ENCODE results near the gene GLIS1.

GLIS1 gene

DNA sequence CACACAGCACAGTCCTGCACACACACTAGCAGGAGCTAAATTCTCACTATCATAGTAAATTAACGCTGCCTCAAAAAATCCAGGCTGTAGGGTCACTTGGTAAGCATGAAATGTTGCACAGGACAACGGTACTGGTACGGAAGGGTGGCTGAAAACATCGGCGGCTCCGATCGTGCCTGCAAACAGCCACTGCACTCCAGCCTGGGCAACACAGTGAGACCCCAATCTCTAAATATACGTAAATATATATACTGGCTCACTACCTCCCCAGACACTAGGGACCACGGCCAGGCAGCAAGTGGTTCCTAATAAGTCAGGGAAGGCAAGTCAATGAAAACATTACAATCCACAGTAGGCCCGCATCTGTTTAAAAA, 44.3 kb downstream of the GLIS1 start:
- no peak for DNase-seq (ENCODE audit: low read depth in 2 of 2, low spot score in 1 of 2)

GRCh38 chr1:53693773-53694717, 44.9 kb downstream of the GLIS1 start:
- DNase-seq (ENCODE audit: low read depth in 2 of 2, low spot score in 1 of 2): no peak

- no peak for DNase-seq (ENCODE audit: low read depth in 2 of 2, low spot score in 1 of 2)
Observed at GRCh38 chr1:53693339-53693738, 45.6 kb downstream of the GLIS1 start.

GRCh38 chr1:53691326-53691725, 47.6 kb downstream of the GLIS1 start:
- DNase-seq (ENCODE audit: low read depth in 2 of 2, low spot score in 1 of 2): no peak

DNA sequence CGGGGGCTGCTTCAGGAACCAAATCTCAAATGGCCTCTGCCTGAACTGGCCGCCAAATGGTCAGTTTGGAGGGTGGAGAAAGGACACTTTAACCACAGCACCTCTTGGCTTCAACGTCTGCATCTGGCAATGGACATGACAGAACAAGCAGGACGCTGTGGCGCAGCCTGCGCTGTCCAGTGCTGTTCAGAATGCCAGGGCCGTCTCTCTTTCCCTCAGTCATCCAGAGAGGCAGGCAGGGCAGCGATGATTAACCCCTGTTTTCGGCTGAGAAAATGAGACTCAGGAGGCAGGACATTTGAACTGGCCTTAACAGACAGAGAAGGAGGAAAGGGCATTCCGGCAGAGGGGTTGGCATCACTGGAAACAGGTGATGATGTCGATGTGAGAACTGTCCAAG, 48.6 kb downstream of the GLIS1 start:
- DNase-seq (ENCODE audit: low read depth in 2 of 2, low spot score in 1 of 2): no peak

DNA sequence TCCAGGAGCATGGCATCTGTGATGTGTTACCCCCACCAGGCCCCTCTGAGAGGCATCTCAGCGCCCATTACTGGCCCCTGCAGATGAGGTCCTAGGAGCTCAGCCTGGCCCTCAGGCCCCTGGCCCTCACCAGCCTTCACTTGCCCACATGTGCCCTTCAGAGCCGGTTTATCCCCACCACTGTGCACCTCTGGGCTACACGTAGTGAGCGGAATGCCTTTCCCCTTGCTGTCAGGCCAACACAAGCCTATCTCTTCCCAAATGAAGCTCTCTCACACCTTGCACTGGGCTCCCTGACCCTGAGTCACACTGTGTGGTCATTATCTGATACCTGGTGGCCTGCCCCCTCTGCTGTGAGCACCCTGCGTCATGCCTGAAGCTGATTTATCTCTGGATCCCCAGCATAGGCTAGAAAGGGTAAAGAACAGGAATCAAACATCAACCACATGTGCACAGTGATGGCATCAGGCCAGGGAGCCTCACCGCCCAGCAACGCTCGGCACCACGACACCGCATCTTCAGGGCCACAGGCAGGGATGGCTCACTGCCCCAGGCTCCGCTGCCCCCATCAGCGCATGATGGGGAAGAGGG, 49.1 kb downstream of the GLIS1 start:
- no peak for DNase-seq (ENCODE audit: low read depth in 2 of 2, low spot score in 1 of 2)

- DNase-seq (ENCODE audit: low read depth in 2 of 2, low spot score in 1 of 2): no peak
Observed at GRCh38 chr1:53689223-53689622, 49.7 kb downstream of the GLIS1 start.

GRCh38 chr1:53688381-53689102, 50.4 kb downstream of the GLIS1 start:
- no peak for DNase-seq (ENCODE audit: low read depth in 2 of 2, low spot score in 1 of 2)

GRCh38 chr1:53687901-53688300, 51.1 kb downstream of the GLIS1 start:
- DNase-seq (ENCODE audit: low read depth in 2 of 2, low spot score in 1 of 2): no peak

DNA sequence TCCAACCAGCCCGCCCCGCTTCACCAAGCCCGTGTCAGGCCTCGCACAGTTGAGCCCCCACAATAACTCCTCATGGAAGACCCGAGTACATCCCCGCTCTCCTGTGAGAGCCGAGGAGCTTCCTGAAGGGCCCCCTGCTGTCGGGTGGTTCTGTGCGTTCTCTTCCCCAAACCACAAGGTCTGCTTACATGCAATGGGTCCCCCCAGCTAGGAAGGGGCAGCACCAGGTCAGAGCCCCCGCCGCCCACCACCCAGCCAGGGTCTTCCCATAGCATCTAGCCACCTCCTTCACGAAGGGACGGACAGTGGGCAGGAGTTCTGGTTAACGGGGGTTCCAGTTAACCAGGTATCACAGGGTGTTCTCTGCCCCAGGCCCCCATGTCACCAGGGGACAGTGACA, 51.5 kb downstream of the GLIS1 start:
- no peak for DNase-seq (ENCODE audit: low read depth in 2 of 2, low spot score in 1 of 2)

DNA sequence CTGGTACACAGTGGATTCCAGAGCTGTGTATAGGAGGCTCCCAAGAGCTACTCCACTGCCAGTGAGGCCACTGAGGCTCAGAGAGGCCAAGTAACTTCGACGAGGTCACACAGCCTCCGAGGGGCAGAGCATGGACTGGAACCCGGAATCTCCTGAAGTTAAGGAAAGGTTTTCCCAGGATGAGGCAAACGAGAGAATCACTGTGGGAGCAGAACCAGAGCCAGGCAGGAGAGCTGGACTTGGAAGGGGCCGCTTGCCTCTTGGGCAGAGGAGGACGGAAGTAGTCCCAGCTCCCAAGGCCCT, 52.0 kb downstream of the GLIS1 start:
- DNase-seq (ENCODE audit: low read depth in 2 of 2, low spot score in 1 of 2): no peak

DNA sequence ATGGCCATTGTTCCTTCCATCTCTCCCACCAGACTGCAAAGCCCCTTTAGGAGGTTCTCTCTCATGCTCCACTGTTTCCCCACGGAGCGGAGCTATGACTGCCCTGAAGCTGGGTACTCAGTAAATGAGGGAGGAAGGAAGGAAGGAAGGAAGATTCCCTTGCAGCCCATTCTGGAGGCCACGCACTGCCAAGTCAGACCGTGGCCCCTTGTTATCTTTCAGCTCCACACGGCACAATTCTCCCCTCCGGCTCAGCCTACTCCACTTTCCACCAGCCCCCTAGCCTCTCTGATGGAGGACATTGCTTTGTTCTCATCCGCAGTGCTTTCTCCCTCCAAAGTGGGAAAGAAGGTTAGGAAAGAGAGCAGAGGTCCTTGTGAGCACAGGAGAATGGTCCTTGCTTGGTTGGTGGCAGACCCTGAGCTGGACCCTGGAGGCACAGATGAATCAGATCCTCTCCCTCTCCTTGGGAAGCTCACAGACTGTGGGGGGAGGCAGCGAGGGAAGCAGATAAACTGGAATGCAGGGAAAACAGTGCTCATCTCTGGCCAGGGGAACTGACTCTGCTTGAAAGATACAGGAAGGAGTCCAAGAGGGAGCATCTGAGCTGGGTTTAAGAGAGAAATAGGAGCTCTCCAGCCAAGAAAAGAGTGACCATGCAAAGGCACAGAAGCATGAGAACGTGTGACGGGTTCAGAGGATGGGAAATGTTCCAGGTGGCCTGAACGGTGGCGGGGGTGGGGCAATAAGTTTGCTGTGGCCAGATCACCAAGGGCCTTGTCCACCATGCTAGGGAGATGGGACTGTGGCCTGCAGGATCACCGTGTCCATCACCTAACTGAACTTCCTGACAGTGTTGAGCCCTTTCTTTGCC, 52.6 kb downstream of the GLIS1 start:
- no peak for DNase-seq (ENCODE audit: low read depth in 2 of 2, low spot score in 1 of 2)

GRCh38 chr1:53685272-53686051, 53.5 kb downstream of the GLIS1 start:
- no peak for DNase-seq (ENCODE audit: low read depth in 2 of 2, low spot score in 1 of 2)

- no peak for DNase-seq (ENCODE audit: low read depth in 2 of 2, low spot score in 1 of 2)
Observed at GRCh38 chr1:53684741-53685140, 54.2 kb downstream of the GLIS1 start.

DNA sequence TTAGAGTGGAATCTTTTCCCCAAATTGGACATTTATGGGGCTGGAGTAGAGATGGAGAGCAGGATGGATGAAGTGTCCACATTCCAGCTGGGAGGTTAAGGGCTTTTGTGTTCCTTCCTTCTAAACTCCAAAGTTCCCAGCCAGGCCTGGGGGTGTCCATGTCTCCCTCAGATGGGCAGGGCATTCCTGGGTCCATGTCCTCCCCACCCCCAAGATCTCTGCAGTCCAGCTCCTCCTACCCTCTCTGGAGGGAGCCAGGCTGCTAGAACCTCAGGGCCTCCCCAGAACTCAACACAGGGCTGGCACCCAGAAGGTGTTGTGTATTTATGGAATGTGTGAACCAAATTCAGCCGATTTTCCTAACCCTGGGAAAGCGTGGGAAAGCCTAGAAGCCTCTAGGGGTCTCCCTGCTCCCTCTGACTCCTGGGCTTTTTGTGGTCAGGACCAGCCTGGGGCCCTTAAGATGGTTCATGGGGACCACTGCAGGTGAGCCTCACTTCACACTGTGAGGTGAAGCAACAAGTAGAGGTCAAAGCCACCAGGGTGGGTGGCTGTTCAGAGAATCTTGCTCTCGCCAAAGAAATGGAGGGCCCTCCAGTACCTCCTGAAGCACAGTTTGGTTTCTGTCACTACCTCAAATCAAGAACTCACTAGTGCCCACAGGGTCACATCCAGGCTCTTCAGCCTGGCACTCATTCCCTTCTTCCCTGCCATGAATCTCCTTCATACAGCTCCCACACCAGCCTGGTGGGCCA, 54.8 kb downstream of the GLIS1 start:
- no peak for DNase-seq (ENCODE audit: low read depth in 2 of 2, low spot score in 1 of 2)

- no peak for DNase-seq (ENCODE audit: low read depth in 2 of 2, low spot score in 1 of 2)
Observed at GRCh38 chr1:53682881-53683280, 56.1 kb downstream of the GLIS1 start.

GRCh38 chr1:53681977-53682685, 56.8 kb downstream of the GLIS1 start:
- peak; percentile 8 to 9 for DNase-seq (ENCODE audit: low read depth in 2 of 2, low spot score in 1 of 2)

DNA sequence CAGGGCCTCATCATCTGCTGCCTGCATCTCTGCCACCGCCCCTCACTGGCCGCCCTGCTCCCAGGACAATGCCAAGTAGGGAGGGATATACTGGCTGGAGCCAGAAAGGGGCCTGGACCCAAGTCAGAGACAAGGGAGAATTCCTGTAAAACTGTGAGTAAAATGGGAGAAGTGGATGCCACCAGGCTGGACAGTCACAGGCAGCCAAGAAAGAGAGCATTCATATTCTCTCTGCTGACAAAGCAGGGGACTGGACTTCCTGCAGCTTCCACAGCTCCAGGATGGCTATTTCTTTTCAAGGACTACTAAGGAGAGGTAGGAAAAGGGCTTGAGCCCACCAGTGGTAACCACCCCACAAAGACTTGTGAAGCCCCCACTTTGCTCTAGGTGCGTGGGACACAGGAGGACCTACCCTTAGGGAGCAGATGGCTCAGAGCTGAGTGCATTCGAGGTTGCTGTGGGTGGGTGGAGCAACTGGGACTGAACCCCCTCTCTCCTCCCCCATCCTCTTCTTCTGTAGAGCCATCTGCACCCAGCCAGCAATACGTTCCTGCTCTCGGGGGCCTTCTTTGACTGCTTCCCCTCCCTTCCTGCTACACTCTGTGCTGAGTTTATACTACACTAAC, 57.5 kb downstream of the GLIS1 start:
- no peak for DNase-seq (ENCODE audit: low read depth in 2 of 2, low spot score in 1 of 2)

- no peak for DNase-seq (ENCODE audit: low read depth in 2 of 2, low spot score in 1 of 2)
Observed at GRCh38 chr1:53680868-53681267, 58.1 kb downstream of the GLIS1 start.

Data from stimulated activated CD8-positive, alpha-beta memory T cell treated with anti-CD3 and anti-CD28 coated beads, Interleukin-4, amount 100 ng/mL, for 1 hour (primary cell).